H9 (cell line): ENCODE data around the gene MSH4. TPM values are rescaled to one million over a fixed set of nuclear protein-coding genes. Genes with fewer than 3 reads are reported as not detected.
"Not testable (repeated sequence)": the region's sequence is repeated elsewhere in the genome, so short reads cannot be mapped to it uniquely, and the experiment has no call there.

ENCODE experiments used
- DNase-seq: peaks from one replicate; pipeline ENCODE4 v3.0.0-alpha.2; 2017
- H2AFZ ChIP-seq: one replicate; pipeline ENCODE4 v1.6.1; 2013; ENCODE audit warnings: mild to moderate bottlenecking, low read length, control low read depth, moderate library complexity
- H2AK5ac ChIP-seq: 2 replicates; pipeline ENCODE4 v1.6.1; 2013; ENCODE audit warnings: low read length, control low read depth, mixed read lengths; ENCODE audit not compliant: insufficient read length
- H2BK120ac ChIP-seq: one replicate; pipeline ENCODE4 v1.6.1; 2013; ENCODE audit warnings: low read depth, mild to moderate bottlenecking, low read length, control low read depth, inconsistent platforms; ENCODE audit not compliant: poor library complexity, severe bottlenecking
- H2BK12ac ChIP-seq: 2 replicates; pipeline ENCODE4 v1.6.1; 2013; ENCODE audit warnings: low read length, control low read depth, mixed read lengths, low read depth; ENCODE audit not compliant: insufficient read length
- H2BK15ac ChIP-seq: 2 replicates; pipeline ENCODE4 v1.6.1; 2013; ENCODE audit warnings: low read depth, low read length, control low read depth
- H2BK20ac ChIP-seq: one replicate; pipeline ENCODE4 v1.6.1; 2013; ENCODE audit warnings: low read depth, mild to moderate bottlenecking, low read length, control low read depth, inconsistent platforms; ENCODE audit not compliant: poor library complexity, severe bottlenecking
- H2BK5ac ChIP-seq: 2 replicates; pipeline ENCODE4 v1.6.1; 2013; ENCODE audit warnings: low read length, control low read depth, mixed read lengths; ENCODE audit not compliant: insufficient read length
- H3K14ac ChIP-seq: 2 replicates; pipeline ENCODE4 v1.6.1; 2013; ENCODE audit warnings: low read length, control low read depth; ENCODE audit not compliant: insufficient read depth
- H3K18ac ChIP-seq: 2 replicates; pipeline ENCODE4 v1.6.1; 2013; ENCODE audit warnings: low read depth, mild to moderate bottlenecking, mixed read lengths, low read length, control low read depth; ENCODE audit not compliant: insufficient read length
- H3K23ac ChIP-seq: 2 replicates; pipeline ENCODE4 v1.6.1; 2013; ENCODE audit warnings: low read length, control low read depth, mixed read lengths, low read depth; ENCODE audit not compliant: insufficient read length
- H3K23me2 ChIP-seq: 2 replicates; pipeline ENCODE4 v1.6.1; 2013; ENCODE audit warnings: low read depth, mild to moderate bottlenecking, mixed read lengths, low read length, control low read depth; ENCODE audit not compliant: insufficient read length, poor library complexity, severe bottlenecking
- H3K27ac ChIP-seq: 2 replicates; pipeline ENCODE4 v1.5.1; 2013; ENCODE audit warnings: low read length, control low read depth, mixed read lengths, low read depth; ENCODE audit not compliant: insufficient read length
- H3K27me3 ChIP-seq: 2 replicates; pipeline ENCODE4 v1.6.1; 2013; ENCODE audit warnings: low read length, control low read depth, inconsistent platforms; ENCODE audit not compliant: insufficient read depth
- H3K4ac ChIP-seq: 2 replicates; pipeline ENCODE4 v1.6.1; 2013; ENCODE audit warnings: low read depth, mild to moderate bottlenecking, control low read depth, inconsistent platforms, low read length, moderate library complexity
- H3K4me1 ChIP-seq: 2 replicates; pipeline ENCODE4 v1.6.1; 2013; ENCODE audit warnings: low read length, control low read depth, inconsistent platforms; ENCODE audit not compliant: insufficient read depth
- H3K4me2 ChIP-seq: 2 replicates; pipeline ENCODE4 v1.6.1; 2013; ENCODE audit warnings: low read length, control low read depth, mixed read lengths; ENCODE audit not compliant: insufficient read length, insufficient read depth
- H3K56ac ChIP-seq: 2 replicates; pipeline ENCODE4 v1.6.1; 2013; ENCODE audit warnings: low read depth, mild to moderate bottlenecking, mixed read lengths, low read length, control low read depth; ENCODE audit not compliant: insufficient read length
- H3K79me1 ChIP-seq: 2 replicates; pipeline ENCODE4 v1.6.1; 2013; ENCODE audit warnings: low read depth, mild to moderate bottlenecking, moderate library complexity, low read length, control low read depth, inconsistent platforms; ENCODE audit not compliant: insufficient read depth, poor library complexity, severe bottlenecking
- H3K79me2 ChIP-seq: 2 replicates; pipeline ENCODE4 v1.6.1; 2013; ENCODE audit warnings: low read length, control low read depth, inconsistent platforms; ENCODE audit not compliant: insufficient read depth
- H3K9ac ChIP-seq: 2 replicates; pipeline ENCODE4 v1.6.1; 2013; ENCODE audit warnings: low read length, control low read depth, mixed read lengths; ENCODE audit not compliant: insufficient read length; ENCODE audit errors: extremely low read depth
- H3K9me3 ChIP-seq: one replicate; pipeline ENCODE4 v1.6.1; 2013; ENCODE audit warnings: low read depth, low read length, inconsistent platforms; ENCODE audit not compliant: control insufficient read depth
- H3T11ph ChIP-seq: one replicate; pipeline ENCODE4 v1.6.1; 2013; ENCODE audit warnings: mild to moderate bottlenecking, low read length, control low read depth, inconsistent platforms
- H4K20me1 ChIP-seq: one replicate; pipeline ENCODE4 v1.6.1; 2013; ENCODE audit not compliant: control insufficient read depth, insufficient read length, insufficient read depth
- H4K5ac ChIP-seq: 2 replicates; pipeline ENCODE4 v1.6.1; 2013; ENCODE audit warnings: low read depth, mild to moderate bottlenecking, mixed read lengths, low read length, control low read depth; ENCODE audit not compliant: insufficient read length
- H4K8ac ChIP-seq: replicated peaks from 2 replicates; pipeline ENCODE4 v1.6.1; 2013; ENCODE audit warnings: low read length, control low read depth, mixed read lengths, low read depth; ENCODE audit not compliant: insufficient read length
- H4K91ac ChIP-seq: 2 replicates; pipeline ENCODE4 v1.6.1; 2013; ENCODE audit warnings: low read depth, mild to moderate bottlenecking, moderate library complexity, mixed read lengths, low read length, control low read depth; ENCODE audit not compliant: insufficient read length
- H3K27ac Mint-ChIP-seq, 3 experiments: 2 replicates in 2 of 3; 3 replicates in 1 of 3; pipeline ENCODE4 v1.8.0; 2020 to 2021; ENCODE audit warnings: mixed read lengths in 3 of 3, mild to moderate bottlenecking in 1 of 3, moderate library complexity in 1 of 3
- H3K27me3 Mint-ChIP-seq: 2 replicates; pipeline ENCODE4 v1.8.0; 2021; ENCODE audit warnings: low read depth, mild to moderate bottlenecking, moderate library complexity, mixed read lengths
- H3K36me3 Mint-ChIP-seq, 3 experiments: 2 replicates in 2 of 3; 3 replicates in 1 of 3; pipeline ENCODE4 v1.8.0; 2020 to 2021; ENCODE audit warnings: low read depth in 3 of 3, mixed read lengths in 3 of 3; ENCODE audit not compliant: insufficient read depth in 1 of 3
- H3K4me1 Mint-ChIP-seq, 2 experiments: 2 replicates each; pipeline ENCODE4 v1.8.0; 2020; ENCODE audit warnings: mixed read lengths in 2 of 2
- H3K4me3 Mint-ChIP-seq, 2 experiments: 2 replicates in 1 of 2; 3 replicates in 1 of 2; pipeline ENCODE4 v1.8.0; 2020 to 2021; ENCODE audit warnings: mild to moderate bottlenecking in 2 of 2, mixed read lengths in 2 of 2, moderate library complexity in 1 of 2
- H3K9me3 Mint-ChIP-seq, 2 experiments: 2 replicates in 1 of 2; 3 replicates in 1 of 2; pipeline ENCODE4 v1.8.0; 2020; ENCODE audit warnings: mild to moderate bottlenecking in 2 of 2, mixed read lengths in 2 of 2, moderate library complexity in 1 of 2
- CTCF ChIP-seq: fragments of 200-600 bp; sonication (generic); conservative IDR thresholded peaks from 3 replicates; pipeline ENCODE4 v1.8.0; 2021; ENCODE audit warnings: antibody characterized with exemption, mild to moderate bottlenecking
- WGBS: extraction: QIAGEN DNeasy Blood & Tissue Kit; methylation state at CpG from one replicate; pipeline ENCODE4 v1.1.7; 2013; ENCODE audit warnings: missing lambda C conversion rate, low lambda C conversion rate, mixed read lengths; ENCODE audit not compliant: insufficient read length; ENCODE audit errors: extremely low coverage; 5-methylcytosine and 5-hydroxymethylcytosine counted together
- total RNA-seq: library from RNA; stranded (reverse); gene quantifications from 2 replicates; pipeline ENCODE4 v1.2.1, GENCODE V29; 2021

MSH4 gene
- total RNA-seq, 1 experiment from 2014 or later: 0.63 TPM

- Histone ChIP-seq H4K91ac (no peak overlapping the region), H2BK5ac (no peak overlapping the region), H3K9ac (no peak overlapping the region), H3K9me3 (no peaks in the 10 kb centered on the region), H3K56ac (no peak overlapping the region), H3T11ph (no peak overlapping the region), H3K4ac (no peak overlapping the region), H2AFZ (no peak overlapping the region), H4K20me1 (no peaks in the 10 kb centered on the region), H4K8ac (no peak overlapping the region), H2AK5ac (no peak overlapping the region), H3K18ac (no peak overlapping the region), H3K27ac (no peak overlapping the region), H2BK12ac (no peak overlapping the region), H2BK20ac (no peak overlapping the region), H3K23me2 (no peaks in the 10 kb centered on the region), H3K79me1 (no peaks in the 10 kb centered on the region), H3K23ac (no peak overlapping the region), H2BK120ac (no peak overlapping the region), H3K27me3 (no peaks in the 10 kb centered on the region), H2BK15ac (no peak overlapping the region), H4K5ac (no peak overlapping the region), H3K14ac (no peak overlapping the region), H3K79me2 (no peaks in the 10 kb centered on the region), H3K4me2 (no peak overlapping the region), H3K4me1 (no peaks in the 10 kb centered on the region)
- no peaks in the 10 kb centered on the region; a peak in 2 of 5 replicates for H3K9me3 Mint-ChIP-seq
- no peak overlapping the region for H3K4me3 Mint-ChIP-seq
- no peak for DNase-seq
- H3K4me1 Mint-ChIP-seq: no peaks in the 10 kb centered on the region
- no CpG with 5 or more reads among the region's 1 CpG for WGBS
- no peak for TF ChIP-seq CTCF
- no peaks in the 10 kb centered on the region for H3K27me3 Mint-ChIP-seq
- no peak overlapping the region for H3K27ac Mint-ChIP-seq
- H3K36me3 Mint-ChIP-seq: no peaks in the 10 kb centered on the region
Measured at GRCh38 chr1:75937034-75937433, 140.4 kb downstream of the MSH4 start.

- not testable (repeated sequence) for H3K56ac ChIP-seq, H2BK12ac ChIP-seq, H2BK5ac ChIP-seq, H3K18ac ChIP-seq, H2BK120ac ChIP-seq, H3K27me3 ChIP-seq, H3K79me1 ChIP-seq, H3K9me3 ChIP-seq, H3K36me3 Mint-ChIP-seq, H4K91ac ChIP-seq, H3K9me3 Mint-ChIP-seq, H3K4me2 ChIP-seq, H3K27ac ChIP-seq, H3K14ac ChIP-seq, H3K79me2 ChIP-seq, H4K5ac ChIP-seq, DNase-seq, H3K4me1 Mint-ChIP-seq, H3K23ac ChIP-seq, H4K8ac ChIP-seq, H3K23me2 ChIP-seq, H3K9ac ChIP-seq, H2AK5ac ChIP-seq, H3K4me3 Mint-ChIP-seq, H3K4ac ChIP-seq, H2BK20ac ChIP-seq, H3T11ph ChIP-seq, H3K27ac Mint-ChIP-seq, H2AFZ ChIP-seq, H2BK15ac ChIP-seq, H4K20me1 ChIP-seq, H3K27me3 Mint-ChIP-seq, H3K4me1 ChIP-seq
- WGBS: no CpG with 5 or more reads among the region's 4 CpGs
Measured at GRCh38 chr1:75943037-75943436, 146.4 kb downstream of the MSH4 start.
